ENCODE measurements around the gene SERPINA9.

The SERPINA9 gene

GRCh38 chr14:94476023-94476422 is at the start of gene SERPINA9:
Gene SERPINA9 (minus strand): TSS chr14:94476197. CDS start chr14:94469840, 6,357 bp downstream.
- Histone ChIP-seq H3K9me3 (ENCODE audit: insufficient read depth, low read length) (peaks cover 15% of the 10 kb centered on the region; the same call in 1 of the 2 replicates), H2AFZ (ENCODE audit: low read depth, low read length) (no peak within 1 kb of the TSS), H3K9ac (ENCODE audit: low read length) (no peak within 1 kb of the TSS), H3K79me2 (ENCODE audit: low read length) (no peaks in the 10 kb centered on the region), H3K4me2 (ENCODE audit: low read length) (no peak within 1 kb of the TSS), H4K20me1 (ENCODE audit: insufficient read depth, low read length) (no peaks in the 10 kb centered on the region), H3K4me1 (ENCODE audit: low read length) (peaks cover 38% of the 10 kb centered on the region), H3K27me3 (ENCODE audit: low read depth, low read length) (no peaks in the 10 kb centered on the region), H3K36me3 (replicated peaks; ENCODE audit: low read depth, low read length) (peaks cover 9% of the 10 kb centered on the region), H3K27ac (ENCODE audit: low read length) (no peak within 1 kb of the TSS), H3K4me3 (ENCODE audit: low read length) (no peak within 1 kb of the TSS)
- TF ChIP-seq CTCF (IDR thresholded peaks at IDR 0.05; ENCODE audit: low read depth, low read length) (no peak), EZH2phosphoT487 (IDR thresholded peaks at IDR 0.05; ENCODE audit: low read depth) (no peak)

- no peaks in the 10 kb centered on the region for H3K79me2 ChIP-seq (ENCODE audit: low read length)
- H3K4me3 ChIP-seq (ENCODE audit: low read length): no peak overlapping the region
- H3K4me1 ChIP-seq (ENCODE audit: low read length): no peaks in the 10 kb centered on the region
- no peaks in the 10 kb centered on the region for H4K20me1 ChIP-seq (ENCODE audit: insufficient read depth, low read length)
- TF ChIP-seq EZH2phosphoT487 (IDR thresholded peaks at IDR 0.05; ENCODE audit: low read depth) (no peak), CTCF (IDR thresholded peaks at IDR 0.05; ENCODE audit: low read depth, low read length) (no peak)
- peaks cover 19% of the 10 kb centered on the region; the same call in 1 of the 2 replicates for H3K27me3 ChIP-seq (ENCODE audit: low read depth, low read length)
- no peaks in the 10 kb centered on the region for H3K9me3 ChIP-seq (ENCODE audit: insufficient read depth, low read length)
- no peak overlapping the region for H3K4me2 ChIP-seq (ENCODE audit: low read length)
- no peak overlapping the region for H3K27ac ChIP-seq (ENCODE audit: low read length)
- no peak overlapping the region for H2AFZ ChIP-seq (ENCODE audit: low read depth, low read length)
- H3K36me3 ChIP-seq (replicated peaks; ENCODE audit: low read depth, low read length): no peaks in the 10 kb centered on the region
- H3K9ac ChIP-seq (ENCODE audit: low read length): no peak overlapping the region
Measured at GRCh38 chr14:94524093-94524492, 48.1 kb upstream of the SERPINA9 start.

- no peak for TF ChIP-seq CTCF (IDR thresholded peaks at IDR 0.05; ENCODE audit: low read depth, low read length)
- TF ChIP-seq EZH2phosphoT487 (IDR thresholded peaks at IDR 0.05; ENCODE audit: low read depth): no peak
- peaks cover 21% of the 10 kb centered on the region; the same call in 1 of the 2 replicates for H3K27me3 ChIP-seq (ENCODE audit: low read depth, low read length)
Measured at GRCh38 chr14:94523265-94523664, 47.3 kb upstream of the SERPINA9 start.

GRCh38 chr14:94522115-94522724 is 46.2 kb upstream of the SERPINA9 start:
- no peaks in the 10 kb centered on the region for H3K4me1 ChIP-seq (ENCODE audit: low read length)
- peaks cover 22% of the 10 kb centered on the region; the same call in 1 of the 2 replicates for H3K27me3 ChIP-seq (ENCODE audit: low read depth, low read length)
- no peak overlapping the region for H3K4me3 ChIP-seq (ENCODE audit: low read length)
- H2AFZ ChIP-seq (ENCODE audit: low read depth, low read length): no peak overlapping the region
- H3K79me2 ChIP-seq (ENCODE audit: low read length): no peaks in the 10 kb centered on the region
- no peaks in the 10 kb centered on the region for H3K36me3 ChIP-seq (replicated peaks; ENCODE audit: low read depth, low read length)
- H3K4me2 ChIP-seq (ENCODE audit: low read length): no peak overlapping the region
- H3K27ac ChIP-seq (ENCODE audit: low read length): no peak overlapping the region
- TF ChIP-seq EZH2phosphoT487 (IDR thresholded peaks at IDR 0.05; ENCODE audit: low read depth) (no peak), CTCF (IDR thresholded peaks at IDR 0.05; ENCODE audit: low read depth, low read length) (no peak)
- H3K9ac ChIP-seq (ENCODE audit: low read length): no peak overlapping the region
- no peaks in the 10 kb centered on the region for H3K9me3 ChIP-seq (ENCODE audit: insufficient read depth, low read length)
- no peaks in the 10 kb centered on the region for H4K20me1 ChIP-seq (ENCODE audit: insufficient read depth, low read length)

More at GRCh38 chr14:94523265-94523664, 47.3 kb upstream of the SERPINA9 start:
- H3K4me2 ChIP-seq (ENCODE audit: low read length): no peak overlapping the region
- H4K20me1 ChIP-seq (ENCODE audit: insufficient read depth, low read length): no peaks in the 10 kb centered on the region
- H3K36me3 ChIP-seq (replicated peaks; ENCODE audit: low read depth, low read length): no peaks in the 10 kb centered on the region
- H3K9me3 ChIP-seq (ENCODE audit: insufficient read depth, low read length): no peaks in the 10 kb centered on the region
- no peak overlapping the region for H3K27ac ChIP-seq (ENCODE audit: low read length)
- no peak overlapping the region for H3K9ac ChIP-seq (ENCODE audit: low read length)
- H2AFZ ChIP-seq (ENCODE audit: low read depth, low read length): no peak overlapping the region
- H3K4me1 ChIP-seq (ENCODE audit: low read length): no peaks in the 10 kb centered on the region
- H3K79me2 ChIP-seq (ENCODE audit: low read length): no peaks in the 10 kb centered on the region
- H3K4me3 ChIP-seq (ENCODE audit: low read length): no peak overlapping the region

All from OCI-LY3 (cell line).